Activated CD8-positive, alpha-beta memory T cell treated with anti-CD3 and anti-CD28 coated beads, Interleukin-2, amount 50 U/mL, for 4 hours (primary cell): ENCODE results near the gene MS4A15.
"Not testable (repeated sequence)": the region's sequence is repeated elsewhere in the genome, so short reads cannot be mapped to it uniquely, and the experiment has no call there.

Experiments used
- DNase-seq: peaks from one replicate; pipeline ENCODE4 v3.0.0-alpha.2; 2020

The MS4A15 gene

DNA sequence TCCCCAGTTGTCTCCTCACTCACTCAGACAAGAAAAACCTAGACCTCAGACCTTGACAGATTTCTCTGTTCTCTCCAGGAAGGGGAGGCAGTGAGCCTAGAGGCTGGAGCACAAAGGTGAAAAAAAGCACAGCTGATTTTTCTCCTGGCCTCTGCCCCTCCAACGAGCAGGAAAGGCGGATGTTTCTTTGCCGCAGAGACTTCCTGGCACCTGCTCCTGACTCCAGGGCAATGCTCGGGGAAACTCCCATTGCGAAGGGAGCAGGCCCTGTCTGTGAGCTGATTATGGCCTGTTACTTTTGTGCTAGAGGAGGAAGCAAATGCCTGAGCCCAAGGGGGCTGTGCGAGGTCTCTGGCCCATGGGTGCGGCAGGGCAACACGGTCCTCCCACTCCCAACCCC lies 53.9 kb downstream of the MS4A15 start:
- no peak for DNase-seq

DNA sequence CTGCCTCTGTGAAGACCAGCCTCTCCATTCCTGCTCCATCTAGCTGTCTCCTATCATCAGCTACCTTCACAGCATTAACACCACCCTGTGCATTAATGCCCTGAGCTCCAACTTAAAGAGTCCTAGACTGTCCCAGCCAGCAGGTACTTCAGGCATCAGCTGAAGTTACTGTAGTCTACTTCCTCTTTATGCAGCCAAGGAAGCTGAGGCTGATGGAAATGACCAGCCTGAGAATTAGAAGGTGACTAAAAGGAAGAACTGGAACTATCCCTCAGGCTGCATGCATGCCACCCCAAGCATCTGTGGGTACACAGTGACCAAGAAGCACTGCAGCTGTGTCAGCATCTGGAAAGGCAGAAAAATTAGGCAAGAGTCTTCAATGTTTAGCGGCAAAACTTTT lies 56.7 kb downstream of the MS4A15 start:
- no peak for DNase-seq

DNA sequence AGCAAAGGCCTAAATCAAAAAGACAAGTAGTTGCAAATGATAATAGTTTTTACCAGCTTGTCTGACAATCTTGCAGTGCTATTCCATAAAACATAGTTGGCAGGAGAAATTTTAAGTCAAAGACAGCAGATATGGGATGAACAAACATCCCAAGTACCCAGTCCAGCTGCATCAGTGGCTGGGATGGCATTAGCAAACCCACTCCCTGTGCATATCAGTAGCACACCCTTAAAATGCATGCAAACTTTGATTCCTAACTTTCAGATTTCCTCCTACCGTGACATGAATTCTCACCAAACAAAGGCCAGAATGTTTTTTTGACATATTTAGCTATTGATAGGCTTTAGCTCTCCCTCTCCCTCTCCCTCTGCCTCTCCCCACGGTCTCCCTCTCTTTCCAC lies 57.4 kb downstream of the MS4A15 start:
- DNase-seq, result no peak

DNA sequence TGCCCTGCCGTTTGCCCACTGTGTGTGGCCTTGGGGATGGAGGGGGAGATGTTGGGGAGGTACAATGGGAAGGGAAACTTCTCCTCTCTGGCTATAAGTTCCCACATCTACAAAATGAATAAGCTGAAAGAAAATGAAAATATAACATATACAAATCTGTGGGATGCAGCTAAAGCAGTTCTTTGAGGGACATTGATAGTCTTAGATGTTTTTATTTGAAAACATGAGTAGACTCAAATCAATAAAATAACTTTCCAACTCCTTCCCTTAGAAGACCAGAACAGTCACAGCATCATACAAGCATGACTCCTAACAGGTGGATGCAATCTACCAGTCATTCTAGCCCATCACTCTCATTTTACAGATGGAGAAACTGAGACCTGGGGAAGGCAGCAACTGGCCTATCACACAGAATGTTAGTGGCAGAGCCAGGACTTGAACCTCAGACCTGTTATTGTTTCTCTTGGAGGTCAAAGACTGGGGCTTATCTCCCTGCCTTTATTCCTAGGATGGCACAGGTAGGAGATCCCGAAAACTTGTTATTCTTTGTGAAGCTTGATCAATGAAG lies 60.0 kb downstream of the MS4A15 start:
- DNase-seq, result no peak

DNA sequence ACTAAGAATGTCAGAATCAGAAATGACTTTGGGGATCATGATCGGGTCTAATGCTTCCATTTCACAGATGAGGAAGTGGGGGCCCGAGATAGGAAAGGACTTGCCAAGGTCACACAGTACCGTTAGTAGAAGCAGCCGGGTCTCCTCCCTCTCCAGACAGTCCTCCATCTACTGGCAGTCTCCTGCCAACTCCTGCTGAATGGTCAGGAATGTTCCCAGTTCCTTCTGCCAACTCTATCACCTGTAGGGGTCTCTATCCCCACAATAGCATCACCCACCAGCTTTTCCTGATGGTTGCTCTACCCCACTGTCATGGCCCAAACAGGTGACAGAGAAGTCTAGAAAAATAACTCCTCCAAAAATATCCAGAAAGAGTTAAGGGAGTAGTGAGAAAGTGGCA lies 61.4 kb downstream of the MS4A15 start:
- DNase-seq, result no peak

DNA sequence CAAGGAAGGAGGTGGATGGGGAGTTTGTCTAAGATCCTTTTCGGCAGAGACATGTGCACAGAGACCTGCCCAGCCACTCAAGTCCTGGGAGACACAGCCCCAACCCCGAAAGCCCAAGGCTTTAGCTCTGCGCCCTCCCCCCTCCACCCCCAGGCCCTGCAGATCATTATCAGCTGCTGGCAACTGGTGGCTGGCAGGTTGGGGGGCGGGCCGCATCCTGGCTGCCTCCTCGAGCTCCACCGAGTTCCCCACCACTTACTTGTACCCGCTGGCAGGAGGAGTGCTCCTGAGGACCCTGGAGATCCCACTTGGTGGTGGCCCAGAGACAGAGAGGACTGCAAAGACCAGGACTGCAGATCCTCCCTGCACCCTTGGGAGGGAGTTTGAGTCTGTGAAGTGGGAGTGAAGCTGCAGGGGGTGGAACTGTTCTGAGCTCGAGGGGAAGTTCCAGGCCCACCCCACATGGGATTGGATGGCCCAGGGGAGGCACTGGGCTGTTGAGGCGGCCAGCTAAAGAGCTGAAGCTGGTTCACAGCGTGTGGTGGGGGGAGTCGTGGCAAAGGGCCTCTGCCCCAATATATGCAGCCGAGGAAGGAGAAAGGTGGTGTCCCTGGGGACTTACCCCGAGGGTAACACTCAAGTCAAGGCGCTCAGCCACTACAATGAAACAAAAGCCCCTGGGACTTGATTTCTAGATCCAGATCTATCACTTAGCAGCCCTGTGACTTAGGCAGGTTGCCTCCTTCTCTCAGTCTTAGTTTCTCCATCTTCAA lies 65.3 kb downstream of the MS4A15 start:
- no peak for DNase-seq

DNA sequence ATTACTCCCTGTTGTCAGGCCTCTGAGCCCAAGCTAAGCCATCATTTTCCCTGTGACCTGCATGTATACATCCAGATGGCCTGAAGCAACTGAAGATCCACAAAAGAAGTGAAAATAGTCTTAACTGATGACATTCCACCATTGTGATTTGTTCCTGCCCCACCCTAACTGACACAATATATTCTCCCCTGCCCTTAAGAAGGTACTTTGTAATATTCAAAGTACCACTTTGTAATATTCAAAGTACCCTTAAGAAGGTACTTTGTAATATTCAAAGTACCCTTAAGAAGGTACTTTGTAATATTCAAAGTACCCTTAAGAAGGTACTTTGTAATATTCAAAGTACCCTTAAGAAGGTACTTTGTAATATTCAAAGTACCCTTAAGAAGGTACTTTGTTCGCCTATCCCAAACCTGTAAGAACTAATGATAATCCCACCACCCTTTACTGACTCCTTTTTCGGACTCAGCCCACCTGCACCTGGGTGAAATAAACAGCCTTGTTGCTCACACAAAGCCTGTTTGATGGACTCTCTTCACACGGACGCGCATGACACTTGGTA lies 67.2 kb downstream of the MS4A15 start:
- DNase-seq, result not testable (repeated sequence)

DNA sequence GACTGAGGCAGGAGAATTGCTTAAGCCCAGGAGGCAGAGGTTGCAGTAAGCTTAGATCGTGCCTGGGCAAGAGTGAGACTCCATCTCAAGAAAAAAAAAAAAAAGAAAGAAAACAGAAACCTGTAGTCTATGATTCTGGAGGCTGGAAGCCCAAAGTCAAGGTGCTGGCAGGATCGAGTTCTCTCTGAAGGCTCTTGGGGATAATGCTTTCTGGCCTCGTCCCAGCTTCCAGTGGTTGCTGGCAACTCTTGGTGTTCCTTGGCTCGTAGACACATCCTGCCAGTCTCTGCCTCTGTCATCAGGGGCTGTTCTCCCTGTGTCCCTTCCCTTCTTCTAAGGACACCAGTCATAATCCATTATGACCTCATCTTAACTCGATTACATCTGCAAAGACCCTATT lies 68.5 kb downstream of the MS4A15 start:
- DNase-seq, result no peak

DNA sequence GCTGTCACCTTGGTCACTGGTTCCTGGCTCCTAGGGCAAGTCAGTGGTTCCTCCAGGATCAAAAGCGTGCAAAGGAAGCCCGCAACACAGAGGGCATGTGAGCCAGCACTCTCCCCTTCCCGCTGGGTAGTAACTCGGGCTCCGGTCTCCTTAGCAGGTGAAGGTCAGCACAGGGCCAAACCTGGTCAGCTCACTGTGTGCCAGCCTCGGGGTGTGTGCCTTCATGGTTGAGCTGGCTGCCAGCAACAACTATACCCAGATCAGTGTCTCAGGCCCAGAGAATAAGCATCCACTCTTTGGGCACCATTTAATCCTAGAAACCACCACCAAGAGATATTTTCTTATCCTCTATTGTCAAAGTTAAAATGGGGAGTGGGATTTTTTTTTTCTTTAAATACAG lies 69.1 kb downstream of the MS4A15 start:
- DNase-seq, result no peak
